Activated CD4-positive, alpha-beta T cell treated with anti-CD3 and anti-CD28 coated beads, Interleukin-2, Interleukin-4, amounts not matched to agents 100 ng/mL and 50 ng/mL, durations not matched to agents 16 hours and 8 hours (primary cell): ENCODE data around the gene TRIM66.

Source experiments
- DNase-seq: peaks from one replicate; pipeline ENCODE4 v3.0.0-alpha.2; 2020; ENCODE audit warnings: low spot score

Gene TRIM66

DNA sequence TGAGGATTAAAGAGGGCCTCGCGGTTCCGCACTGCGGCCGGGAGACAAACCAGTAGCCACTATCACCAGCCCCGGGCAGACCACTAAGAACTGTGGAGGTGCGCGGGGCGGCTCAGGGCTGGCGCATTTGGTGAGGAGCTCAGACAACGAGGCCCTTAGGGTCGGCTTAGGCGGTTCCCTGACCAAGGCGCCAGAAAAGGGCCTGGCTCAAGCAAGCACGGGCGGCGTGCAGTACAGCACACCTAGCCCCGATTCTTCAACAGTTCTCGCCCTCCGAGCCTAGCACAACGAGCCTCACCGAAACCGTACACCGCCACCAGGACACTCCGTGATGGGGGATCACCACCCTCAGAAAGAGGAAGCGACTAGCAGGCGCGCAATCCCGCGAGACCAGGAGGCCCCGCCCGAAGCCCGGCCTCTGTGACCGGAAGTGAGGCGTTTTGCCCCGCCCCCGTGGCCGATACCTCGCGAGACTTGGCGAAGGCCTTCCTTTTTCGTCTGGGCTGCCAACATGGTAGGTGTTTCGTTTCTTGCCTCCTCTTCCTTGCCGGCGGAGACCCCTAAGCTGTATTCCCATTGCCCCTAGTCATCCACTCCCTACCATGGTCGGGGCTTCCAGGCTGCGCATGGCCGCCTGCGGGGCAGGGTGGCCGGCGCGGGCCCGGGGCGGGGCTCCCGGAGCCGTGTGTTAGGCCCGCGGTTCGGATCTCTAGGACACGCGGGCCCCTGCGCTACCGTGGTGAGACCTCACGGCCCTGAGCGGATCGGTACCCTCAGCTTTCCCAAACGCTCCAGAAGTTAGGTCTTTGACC, at the start of gene TRIM66, which contains the start of gene RPL27A:
TRIM66 (minus strand) TSS at position 363 of the 812 bp plus-strand sequence. CDS start 10,391 bp downstream, outside the sequence.
RPL27A (plus strand) TSS at position 490 of the 812 bp plus-strand sequence; CDS start at position 512, 22 bp downstream.
- DNase-seq, result peak; percentile 98

DNA sequence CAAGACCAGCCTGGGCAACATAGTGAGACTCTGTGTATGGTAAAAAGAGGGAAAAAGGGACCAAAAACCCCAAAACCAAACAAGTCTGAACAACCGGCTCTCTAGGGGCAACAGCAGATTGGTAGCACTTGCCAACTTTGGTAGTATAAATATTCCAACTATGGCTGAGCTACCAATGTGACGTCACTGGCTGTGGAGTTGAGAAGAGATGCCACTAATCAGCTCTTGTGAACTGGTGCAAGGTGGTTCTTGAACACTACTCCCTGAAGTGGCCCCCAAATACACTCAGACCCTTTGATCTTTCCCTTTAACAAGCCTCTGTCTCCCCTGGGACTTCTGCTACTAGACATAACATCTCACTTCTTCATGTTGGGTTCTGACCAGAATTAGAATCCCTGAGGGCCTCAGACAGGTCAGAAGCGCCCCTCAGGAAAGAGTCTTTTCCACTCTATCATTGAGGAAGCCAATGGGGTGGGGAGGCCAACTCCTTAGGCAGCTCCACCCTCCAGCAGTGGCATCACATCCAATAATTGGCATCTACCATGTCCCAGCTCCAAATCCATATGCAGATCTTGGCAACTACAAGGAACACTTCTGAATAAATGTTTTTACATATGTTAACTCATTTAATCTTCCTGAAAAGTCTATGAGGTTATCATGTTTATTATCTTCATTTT, 49.3 kb upstream of the TRIM66 start:
- DNase-seq, result no peak

- no peak for DNase-seq
Observed at GRCh38 chr11:8730697-8731020, 48.2 kb upstream of the TRIM66 start.

GRCh38 chr11:8729837-8730696, 47.6 kb upstream of the TRIM66 start:
- DNase-seq, result no peak

DNA sequence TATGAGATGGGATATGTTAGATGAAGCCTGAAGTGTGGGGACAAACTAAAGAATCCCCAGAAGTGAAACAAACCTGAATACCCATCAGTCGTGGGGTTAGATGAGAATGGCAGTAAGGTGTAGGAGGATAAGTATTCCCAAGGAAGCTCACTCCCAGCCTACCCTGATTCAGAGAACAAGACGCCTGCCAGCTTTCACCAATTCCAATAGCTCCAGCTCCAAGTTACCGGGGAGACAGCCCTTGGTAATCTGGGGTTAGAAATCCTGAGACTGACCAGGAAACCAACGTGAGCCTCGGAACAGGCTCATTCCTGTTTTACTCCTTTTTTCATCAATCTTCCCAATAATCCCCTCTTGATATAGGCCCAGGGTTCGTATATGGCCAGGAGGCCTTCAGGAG, 46.6 kb upstream of the TRIM66 start:
- DNase-seq, result no peak

GRCh38 chr11:8728563-8728962, 46.1 kb upstream of the TRIM66 start:
- DNase-seq, result no peak

DNA sequence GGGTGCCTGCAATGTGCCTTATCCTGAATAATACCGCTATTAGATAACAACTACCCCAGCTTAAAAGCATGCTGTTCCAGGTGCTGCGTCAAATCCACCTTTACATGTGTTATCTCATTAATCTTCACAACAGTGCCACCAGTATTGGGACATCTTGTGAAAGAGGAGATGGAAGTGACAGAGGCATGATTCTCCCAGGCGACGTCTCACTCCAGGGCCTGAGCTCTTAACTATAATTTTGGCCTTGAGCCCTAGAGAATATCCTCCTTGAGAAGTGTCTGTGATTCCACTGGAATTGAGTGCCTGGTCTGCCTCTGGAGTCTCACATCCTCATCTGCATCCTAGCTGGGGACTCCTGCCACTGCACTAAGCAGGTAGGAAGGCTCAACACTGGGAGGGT, 43.9 kb upstream of the TRIM66 start:
- DNase-seq, result no peak

DNA sequence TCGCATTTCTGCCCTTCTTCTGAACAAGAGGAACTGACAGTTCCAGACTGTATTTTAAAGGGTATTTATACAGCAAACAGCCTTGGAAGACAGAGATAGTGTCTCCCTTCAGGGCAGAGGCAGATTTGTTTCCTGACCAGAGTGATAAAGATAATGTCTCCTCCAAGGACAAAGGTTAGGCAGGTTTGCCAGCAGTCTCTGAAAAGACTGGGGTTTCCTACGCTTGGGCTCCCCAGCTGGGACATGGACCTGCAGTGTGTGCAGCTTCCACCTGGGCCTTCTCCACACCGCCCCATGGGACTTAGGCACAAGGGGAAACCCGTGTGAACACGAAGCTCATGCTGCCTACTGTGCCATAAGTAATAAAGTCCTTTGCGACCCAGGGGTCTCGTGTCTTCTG, 42.2 kb upstream of the TRIM66 start:
- no peak for DNase-seq

DNA sequence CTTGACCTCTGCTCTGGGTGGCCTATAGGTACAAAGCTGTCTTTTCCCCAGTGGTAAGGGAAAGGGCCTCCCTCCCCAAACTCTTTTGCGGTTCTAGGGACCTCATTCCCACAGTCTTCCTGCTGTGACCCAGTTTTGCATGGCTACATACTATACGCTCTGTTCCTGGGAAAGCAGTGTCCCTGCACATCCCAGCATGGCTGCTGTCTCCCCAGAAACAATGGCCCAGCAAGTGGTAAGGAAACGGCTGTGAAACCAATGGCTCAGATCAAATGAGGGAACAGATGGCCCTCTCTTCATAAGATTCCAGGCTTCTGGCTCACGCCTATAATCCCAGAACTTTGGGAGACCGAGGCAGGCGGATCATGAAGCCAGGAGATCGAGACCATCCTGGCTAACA, 41.2 kb upstream of the TRIM66 start:
- no peak for DNase-seq

DNA sequence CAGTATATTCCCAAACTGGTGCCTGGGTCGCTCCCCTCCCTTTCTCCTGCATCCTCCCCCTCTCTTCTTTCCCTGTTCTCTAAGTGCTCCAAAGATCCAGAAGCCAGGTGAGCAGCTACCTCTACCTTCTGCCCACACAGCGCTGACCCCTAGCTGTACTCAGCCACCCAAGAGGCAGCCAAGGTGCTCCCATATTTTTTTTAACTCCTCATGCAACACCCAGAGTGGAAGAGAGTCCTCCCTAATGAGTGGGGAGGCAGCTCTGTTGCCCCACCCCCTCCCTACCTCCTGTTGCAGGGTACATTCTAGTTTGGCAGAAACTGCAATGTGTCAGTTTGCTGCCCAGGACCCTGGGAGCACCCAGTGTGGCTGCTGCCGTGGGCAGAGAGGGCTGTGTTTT, 40.3 kb upstream of the TRIM66 start:
- DNase-seq, result no peak

- DNase-seq, result no peak
Observed at GRCh38 chr11:8721609-8722500, 39.4 kb upstream of the TRIM66 start.

DNA sequence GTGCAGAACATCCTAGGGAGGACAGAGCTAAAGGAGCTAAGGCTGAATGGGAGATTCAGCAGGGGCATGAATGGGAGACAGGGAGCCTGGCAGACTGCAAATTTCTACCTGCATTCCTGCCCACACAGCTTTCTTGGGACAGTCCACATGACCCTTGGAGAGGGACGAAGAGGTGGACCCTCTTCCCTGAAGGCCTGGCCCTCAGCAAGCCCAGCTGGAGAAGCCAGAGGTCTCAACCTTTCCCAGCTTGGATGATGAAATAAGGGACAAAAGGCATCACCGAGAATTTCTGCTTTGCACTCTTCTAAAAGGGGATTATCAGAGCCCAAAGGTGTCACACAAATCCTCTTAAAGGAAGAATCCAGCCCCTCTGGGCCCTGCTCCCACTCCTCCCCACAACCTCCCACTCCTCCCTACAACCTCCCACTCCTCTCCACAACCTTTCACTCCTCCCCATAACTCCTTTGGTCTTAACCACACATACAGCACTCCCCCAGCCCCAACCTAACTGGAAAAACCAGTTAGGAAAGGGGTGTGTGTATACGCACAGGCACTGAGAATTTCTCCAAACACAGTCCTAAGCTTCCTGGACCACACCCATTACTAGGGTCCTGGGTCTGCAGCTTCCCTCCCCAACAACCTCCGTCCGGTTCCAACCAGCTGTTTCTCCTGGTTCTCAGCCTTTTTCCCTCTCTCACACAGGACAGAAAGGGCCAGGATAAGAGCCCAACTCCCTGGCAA, 38.6 kb upstream of the TRIM66 start:
- DNase-seq, result no peak

DNA sequence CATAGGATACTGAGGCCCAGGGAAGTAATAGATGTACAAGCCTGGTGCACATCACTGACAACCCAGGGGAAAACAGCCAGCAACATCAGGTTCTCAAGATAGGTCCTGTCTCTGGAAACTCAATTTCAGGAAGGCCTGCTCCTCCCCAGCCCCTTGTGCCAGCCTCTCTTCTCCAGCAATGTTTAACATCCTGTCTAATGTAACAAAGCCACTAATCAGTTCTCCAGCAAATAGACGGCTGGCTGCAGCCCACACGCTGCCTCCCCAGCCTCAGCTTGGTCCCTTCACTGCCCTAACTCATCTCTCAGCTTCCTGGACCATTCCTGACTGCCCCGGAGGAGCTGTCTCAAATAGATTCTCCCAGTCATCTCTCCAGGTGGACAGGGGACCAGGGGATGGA, 37.9 kb upstream of the TRIM66 start:
- no peak for DNase-seq

- no peak for DNase-seq
Observed at GRCh38 chr11:8719721-8720120, 37.3 kb upstream of the TRIM66 start.

- no peak for DNase-seq
Observed at GRCh38 chr11:8719211-8719649, 36.8 kb upstream of the TRIM66 start.

- DNase-seq, result no peak
Observed at GRCh38 chr11:8717876-8718753, 35.6 kb upstream of the TRIM66 start.

DNA sequence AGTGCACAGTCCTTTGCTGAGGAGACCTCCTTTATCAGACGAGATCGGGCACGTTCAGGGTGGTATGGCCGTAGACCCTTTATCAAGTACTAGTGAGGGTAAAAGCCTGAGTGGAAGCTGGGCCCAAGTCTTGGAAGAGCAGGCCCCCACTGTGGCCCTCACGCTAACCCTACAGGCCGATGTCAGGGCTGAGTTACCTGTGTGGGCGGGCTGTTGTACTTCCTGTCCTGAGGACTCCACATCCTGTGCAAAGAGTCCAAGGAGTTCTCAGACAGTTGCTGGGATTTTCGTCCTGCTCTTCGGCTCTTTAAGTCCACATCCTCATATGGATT, 35.0 kb upstream of the TRIM66 start:
- DNase-seq, result no peak

GRCh38 chr11:8715501-8715900, 33.0 kb upstream of the TRIM66 start:
- no peak for DNase-seq

- DNase-seq, result no peak
Observed at GRCh38 chr11:8714622-8715225, 32.3 kb upstream of the TRIM66 start.
